HEK293 (cell line): Measurements from ENCODE around the gene ERBB4.

Experiments
- KLF16 ChIP-seq: fragments of 450-650 bp; formaldehyde crosslinking; IDR thresholded peaks from 2 replicates; pipeline ENCODE4 v1.5.1; 2017; ENCODE audit warnings: missing biosample characterization, missing genetic modification characterization
- TSHZ1 ChIP-seq: fragments of 450-650 bp; formaldehyde crosslinking; IDR thresholded peaks from 2 replicates; pipeline ENCODE4 v1.5.1; 2016; ENCODE audit warnings: missing biosample characterization, missing genetic modification characterization, borderline replicate concordance
- YY1 ChIP-seq: fragments of 450-650 bp; formaldehyde crosslinking; IDR thresholded peaks from 2 replicates; pipeline ENCODE4 v1.5.1; 2018; ENCODE audit warnings: missing biosample characterization, missing genetic modification characterization
- ZNF184 ChIP-seq: fragments of 450-650 bp; IDR thresholded peaks from 2 replicates; pipeline ENCODE4 v1.5.1; 2018; ENCODE audit warnings: missing biosample characterization, mild to moderate bottlenecking, missing genetic modification characterization
- ZNF19 ChIP-seq: fragments of 450-650 bp; formaldehyde crosslinking; IDR thresholded peaks from 2 replicates; pipeline ENCODE4; 2016; ENCODE audit warnings: missing biosample characterization, missing genetic modification characterization, low read depth
- ZNF501 ChIP-seq: fragments of 450-650 bp; formaldehyde crosslinking; IDR thresholded peaks from 2 replicates; pipeline ENCODE4 v1.5.1; 2016; ENCODE audit warnings: missing biosample characterization, missing genetic modification characterization
- ZNF530 ChIP-seq: fragments of 450-650 bp; formaldehyde crosslinking; IDR thresholded peaks from 2 replicates; pipeline ENCODE4 v1.5.1; 2016; ENCODE audit warnings: low read depth, missing biosample characterization, missing genetic modification characterization
- ZNF561 ChIP-seq: fragments of 450-650 bp; IDR thresholded peaks from 2 replicates; pipeline ENCODE4 v1.5.1; 2018; ENCODE audit warnings: missing biosample characterization, missing genetic modification characterization, borderline replicate concordance
- ZNF768 ChIP-seq: fragments of 450-650 bp; formaldehyde crosslinking; IDR thresholded peaks from 2 replicates; pipeline ENCODE4 v1.5.1; 2018; ENCODE audit warnings: missing biosample characterization, mild to moderate bottlenecking, missing genetic modification characterization
- TF ChIP-seq, protein P1 (sequence below): fragments of 450-650 bp; formaldehyde crosslinking; IDR thresholded peaks from 2 replicates; pipeline ENCODE4 v1.5.1; 2016; ENCODE audit warnings: missing biosample characterization, missing genetic modification characterization

DNA sequence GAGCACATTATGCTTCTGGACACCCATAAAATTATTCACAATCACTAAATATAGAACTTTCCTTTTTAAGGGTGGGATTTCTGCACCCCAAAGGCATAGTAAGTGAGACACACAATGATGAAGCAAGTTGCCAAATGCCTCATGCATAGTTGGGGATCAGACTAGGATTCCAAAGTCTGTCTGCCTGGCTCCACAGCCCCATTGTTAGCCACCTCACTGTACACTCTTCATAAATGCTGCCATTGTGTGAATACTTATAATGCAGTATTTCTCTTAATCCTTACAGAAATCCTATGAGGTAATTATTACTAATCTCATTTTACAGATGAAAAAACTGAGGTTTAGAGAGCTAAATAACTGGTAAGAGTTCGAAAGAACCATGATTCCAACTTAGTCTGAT, 738.6 kb downstream of the ERBB4 start:
- TF ChIP-seq, protein P1, sequence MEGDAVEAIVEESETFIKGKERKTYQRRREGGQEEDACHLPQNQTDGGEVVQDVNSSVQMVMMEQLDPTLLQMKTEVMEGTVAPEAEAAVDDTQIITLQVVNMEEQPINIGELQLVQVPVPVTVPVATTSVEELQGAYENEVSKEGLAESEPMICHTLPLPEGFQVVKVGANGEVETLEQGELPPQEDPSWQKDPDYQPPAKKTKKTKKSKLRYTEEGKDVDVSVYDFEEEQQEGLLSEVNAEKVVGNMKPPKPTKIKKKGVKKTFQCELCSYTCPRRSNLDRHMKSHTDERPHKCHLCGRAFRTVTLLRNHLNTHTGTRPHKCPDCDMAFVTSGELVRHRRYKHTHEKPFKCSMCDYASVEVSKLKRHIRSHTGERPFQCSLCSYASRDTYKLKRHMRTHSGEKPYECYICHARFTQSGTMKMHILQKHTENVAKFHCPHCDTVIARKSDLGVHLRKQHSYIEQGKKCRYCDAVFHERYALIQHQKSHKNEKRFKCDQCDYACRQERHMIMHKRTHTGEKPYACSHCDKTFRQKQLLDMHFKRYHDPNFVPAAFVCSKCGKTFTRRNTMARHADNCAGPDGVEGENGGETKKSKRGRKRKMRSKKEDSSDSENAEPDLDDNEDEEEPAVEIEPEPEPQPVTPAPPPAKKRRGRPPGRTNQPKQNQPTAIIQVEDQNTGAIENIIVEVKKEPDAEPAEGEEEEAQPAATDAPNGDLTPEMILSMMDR (tag by site-specific recombination): no peak
- TF ChIP-seq TSHZ1: no peak
- TF ChIP-seq YY1 (tag by site-specific recombination): no peak
- no peak for TF ChIP-seq ZNF184 (tag by site-specific recombination)
- TF ChIP-seq KLF16 (tag by site-specific recombination): no peak
- no peak for TF ChIP-seq ZNF530 (tag by site-specific recombination)
- TF ChIP-seq ZNF501: no peak
- no peak for TF ChIP-seq ZNF19 (tag by site-specific recombination)
- TF ChIP-seq ZNF768 (tag by site-specific recombination): no peak
- TF ChIP-seq ZNF561 (tag by site-specific recombination): no peak
